Retinal pigment epithelial cell (primary cell): Measurements from ENCODE around the gene PF4V1.

Experiments
- DNase-seq: peaks from one replicate; pipeline ENCODE4 v3.0.0-alpha.2; 2010; ENCODE audit warnings: low read depth
- H3K4me3 ChIP-seq: 2 replicates; pipeline ENCODE4 v1.5.1; 2011; ENCODE audit warnings: mild to moderate bottlenecking, low read length, control low read depth, moderate library complexity
- CTCF ChIP-seq: conservative IDR thresholded peaks from 2 replicates; pipeline ENCODE4 v1.5.1; 2011; ENCODE audit warnings: low read depth, low read length, control low read depth, inconsistent platforms

The PF4V1 gene

GRCh38 chr4:73852771-73853170 lies 325 bp upstream of the PF4V1 start:
- DNase-seq, result no peak
- peak overlapping the region; percentile 35 for H3K4me3 ChIP-seq
- no peak for TF ChIP-seq CTCF

GRCh38 chr4:73853718-73854473 lies 800 bp downstream of the PF4V1 start:
- peak overlapping the region; percentile 35 for H3K4me3 ChIP-seq
- no peak for TF ChIP-seq CTCF
- DNase-seq, result no peak

GRCh38 chr4:73855406-73855805 lies 2.3 kb downstream of the PF4V1 start:
- no peak overlapping the region for H3K4me3 ChIP-seq
- DNase-seq, result no peak
- TF ChIP-seq CTCF, result no peak

GRCh38 chr4:73856518-73856917 lies 3.4 kb downstream of the PF4V1 start:
- peak; percentile 77 for DNase-seq
- no peak overlapping the region for H3K4me3 ChIP-seq
- TF ChIP-seq CTCF, result no peak

GRCh38 chr4:73859614-73860088 lies 6.6 kb downstream of the PF4V1 start:
- no peak for DNase-seq
- H3K4me3 ChIP-seq, result no peak overlapping the region
- TF ChIP-seq CTCF, result no peak

GRCh38 chr4:73860181-73860580 lies 7.1 kb downstream of the PF4V1 start:
- no peak overlapping the region for H3K4me3 ChIP-seq
- no peak for TF ChIP-seq CTCF
- DNase-seq, result no peak

- no peak for DNase-seq
- no peak for TF ChIP-seq CTCF
- H3K4me3 ChIP-seq, result no peak overlapping the region
Measured at GRCh38 chr4:73860917-73861316, 7.8 kb downstream of the PF4V1 start.
